GM19023 (cell line): Measurements from ENCODE around the gene ENPP5.

Source experiments
- ATAC-seq: cut with Tn5 transposase; IDR thresholded peaks from one replicate; pipeline ENCODE4 v1.9.1; 2021; ENCODE audit warnings: mild to moderate bottlenecking, moderate library complexity; ENCODE audit not compliant: unreplicated experiment

The ENPP5 gene

DNA sequence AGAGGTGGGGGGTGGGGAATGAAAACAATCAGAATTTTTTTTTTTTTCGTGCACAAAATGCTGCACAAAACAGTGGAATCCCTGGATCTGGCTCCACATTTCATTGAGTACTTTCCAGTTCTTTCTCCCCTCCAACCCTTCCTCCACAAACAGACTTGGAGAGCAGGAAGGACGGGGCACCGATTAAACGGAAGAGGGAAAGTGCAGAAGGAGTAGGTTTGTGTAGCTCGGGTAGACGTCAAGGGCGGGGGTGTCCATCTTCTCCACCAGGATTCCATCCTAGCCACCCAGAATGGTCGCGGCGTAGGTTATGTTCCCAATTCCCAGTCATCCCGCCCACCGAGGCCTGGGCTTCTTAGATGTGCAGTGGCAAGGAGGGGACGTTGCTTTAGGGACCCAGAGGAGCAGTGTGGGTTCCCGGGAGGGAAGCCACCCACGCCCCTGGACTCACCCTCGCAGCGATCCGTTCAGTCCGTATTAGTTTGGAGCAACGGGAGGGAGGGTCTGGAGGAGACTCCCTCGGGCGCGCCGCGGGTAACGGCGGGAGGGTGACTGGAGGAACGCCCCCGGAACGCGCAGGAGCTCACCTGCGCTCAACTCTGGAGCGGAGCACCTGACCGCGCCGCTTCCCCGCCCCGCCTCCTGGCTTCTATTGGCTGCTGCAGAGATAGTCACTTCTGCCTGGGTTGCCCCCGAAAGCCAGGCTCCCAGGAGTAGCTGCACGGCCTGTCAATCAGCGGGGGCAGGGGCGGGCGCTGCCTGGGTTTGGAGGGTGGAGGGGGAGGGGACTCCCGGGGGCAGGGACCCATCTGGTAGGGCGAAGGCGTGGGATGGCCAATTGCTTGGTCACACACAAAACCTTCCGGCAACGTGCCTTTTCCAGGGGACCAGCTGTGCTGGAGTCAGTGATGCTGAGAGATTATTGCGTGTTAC lies at the start of gene ENPP5:
Gene ENPP5, minus strand, starts transcription at position 624 of the 933 bp plus-strand sequence. CDS start 2,718 bp downstream, outside the sequence.
- peak; percentile 90 for ATAC-seq

DNA sequence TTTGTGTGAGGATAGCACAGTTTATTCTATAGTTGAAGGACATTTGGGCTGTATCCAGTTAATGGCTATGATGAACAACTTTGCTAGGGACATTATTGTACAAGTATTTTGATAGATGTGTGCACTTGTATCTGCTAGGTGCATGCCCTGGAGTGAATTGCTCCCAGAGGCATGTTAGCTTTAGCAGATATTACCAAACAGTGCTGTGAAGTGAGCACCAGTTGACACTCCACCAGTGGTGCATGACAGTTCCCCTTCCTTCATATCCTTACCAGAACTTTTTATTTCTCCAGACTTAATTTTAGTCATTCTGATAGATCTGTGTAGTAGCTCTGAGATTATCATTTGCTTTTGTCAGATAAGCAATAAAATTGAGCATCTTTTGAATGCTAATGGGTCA lies 48.9 kb upstream of the ENPP5 start:
- ATAC-seq, result no peak

DNA sequence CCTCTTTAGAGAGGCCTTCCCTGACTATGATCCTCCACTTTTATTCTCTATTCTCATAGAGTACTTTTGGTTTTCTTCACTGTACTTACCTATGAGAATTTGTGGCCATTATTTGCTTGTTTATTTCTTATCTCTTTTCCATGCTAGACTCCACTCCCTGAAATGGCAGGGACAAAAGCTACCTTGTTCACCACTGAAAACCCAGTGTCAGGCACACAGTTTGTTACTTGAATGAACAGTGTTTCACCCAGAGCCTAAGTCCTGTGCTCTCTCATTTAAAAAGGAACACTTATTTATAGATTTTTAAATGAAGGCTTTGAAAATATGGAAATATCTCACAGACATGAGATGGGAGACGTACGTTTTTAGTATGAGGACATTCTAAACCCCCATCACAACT lies 47.7 kb upstream of the ENPP5 start:
- ATAC-seq, result no peak

DNA sequence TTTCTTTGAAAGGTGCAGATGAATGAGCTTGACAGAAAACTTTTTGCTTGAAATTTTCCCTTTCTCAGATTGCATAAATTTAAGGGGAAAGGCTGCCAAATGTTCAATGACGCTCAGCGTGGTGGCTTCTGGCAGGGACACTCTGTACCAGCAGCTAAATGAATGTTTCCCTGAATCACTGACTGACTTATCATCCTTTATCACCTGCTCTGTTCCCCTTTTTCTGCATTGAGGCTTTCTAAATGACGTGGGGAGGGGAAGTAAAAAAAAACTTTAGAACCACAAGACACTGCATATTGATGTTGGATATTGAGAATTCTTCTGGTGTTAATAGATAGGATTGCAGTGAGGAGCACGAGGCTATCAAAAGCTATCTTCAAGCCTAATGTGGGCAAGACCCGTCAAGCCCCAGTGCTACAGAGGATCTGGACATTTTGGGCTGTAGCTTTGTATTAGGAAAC lies 46.9 kb upstream of the ENPP5 start:
- peak; percentile 50 for ATAC-seq

DNA sequence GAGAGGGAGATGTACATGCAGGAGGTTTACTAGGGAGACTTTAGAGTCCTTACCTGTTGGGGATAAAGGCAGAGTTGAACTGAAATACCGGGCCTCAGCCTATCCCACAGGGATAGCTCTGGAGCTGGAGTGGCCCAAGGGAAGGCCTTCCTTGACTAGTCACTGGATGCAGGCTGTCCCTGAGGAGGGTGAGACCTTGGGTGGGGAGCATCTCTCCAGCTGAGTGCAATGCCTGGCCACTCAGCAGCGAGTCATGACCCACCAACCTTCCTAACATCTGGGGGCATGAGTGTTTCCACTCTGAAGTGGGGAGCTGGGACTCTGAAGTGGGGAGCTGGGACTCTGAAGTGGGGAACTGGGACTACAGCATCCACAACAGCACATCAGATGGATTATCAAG lies 46.1 kb upstream of the ENPP5 start:
- no peak for ATAC-seq

- ATAC-seq, result no peak
These were observed 45.0 kb upstream of the ENPP5 start for GRCh38 chr6:46215777-46216176.

GRCh38 chr6:46215213-46215612 lies 44.4 kb upstream of the ENPP5 start:
- no peak for ATAC-seq

DNA sequence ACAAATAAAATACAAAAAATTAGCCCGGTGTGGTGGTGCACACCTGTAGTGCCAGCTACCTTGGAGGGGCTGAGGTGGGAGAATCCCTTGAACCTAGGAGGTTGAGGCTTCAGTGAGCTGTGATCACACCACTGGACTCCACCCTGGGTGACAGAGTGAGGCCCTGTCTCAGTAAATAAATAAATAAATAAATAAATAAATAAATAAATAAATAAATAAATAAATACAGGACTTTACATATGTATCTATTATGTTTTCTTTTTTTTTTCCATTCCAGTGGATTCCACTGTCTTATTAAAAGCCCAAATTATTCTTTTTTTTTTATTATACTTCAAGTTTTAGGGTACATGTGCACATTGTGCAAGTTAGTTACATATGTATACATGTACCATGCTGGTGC lies 41.1 kb upstream of the ENPP5 start:
- ATAC-seq, result no peak

GRCh38 chr6:46210294-46210693 lies 39.5 kb upstream of the ENPP5 start:
- no peak for ATAC-seq

GRCh38 chr6:46208303-46208702 lies 37.5 kb upstream of the ENPP5 start:
- ATAC-seq, result no peak

- no peak for ATAC-seq
These were observed 36.4 kb upstream of the ENPP5 start for GRCh38 chr6:46207174-46207573.

DNA sequence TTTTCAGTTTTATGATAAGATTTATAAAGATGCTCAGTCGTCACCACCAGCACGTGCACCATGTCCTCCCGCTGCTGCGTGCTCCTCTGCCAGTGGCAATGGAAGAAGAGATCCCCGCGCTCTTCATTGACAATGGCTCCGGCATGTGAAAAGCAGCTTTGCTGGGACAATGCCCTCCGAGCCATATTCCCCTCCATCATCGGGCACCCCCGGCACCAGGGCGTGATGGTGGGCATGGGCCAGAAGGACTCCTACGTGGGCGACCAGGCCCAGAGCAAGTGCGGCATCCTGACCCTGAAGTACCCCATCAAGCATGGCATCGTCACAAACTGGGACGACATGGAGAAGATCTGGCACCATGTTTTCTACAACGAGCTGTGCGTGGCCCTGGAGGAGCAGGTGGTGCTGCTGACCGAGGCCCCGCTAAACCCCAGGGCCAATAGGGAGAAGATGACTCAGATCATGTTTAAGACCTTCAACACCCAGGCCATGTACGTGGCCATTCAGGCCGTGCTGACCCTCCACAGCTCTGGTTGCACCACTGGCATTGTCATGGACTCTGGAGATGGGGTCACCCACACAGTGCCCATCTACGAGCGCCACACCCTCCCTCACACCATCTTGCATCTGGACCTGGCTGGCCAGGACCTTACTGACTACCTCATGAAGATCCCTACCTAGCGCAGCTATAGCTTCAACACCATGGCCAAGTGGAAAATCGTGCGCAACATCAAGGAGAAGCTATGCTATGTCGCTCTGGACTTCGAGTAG lies 34.3 kb upstream of the ENPP5 start:
- ATAC-seq, result no peak

GRCh38 chr6:46203391-46204177 lies 32.8 kb upstream of the ENPP5 start:
- no peak for ATAC-seq

- no peak for ATAC-seq
These were observed 30.9 kb upstream of the ENPP5 start for GRCh38 chr6:46201702-46202101.

DNA sequence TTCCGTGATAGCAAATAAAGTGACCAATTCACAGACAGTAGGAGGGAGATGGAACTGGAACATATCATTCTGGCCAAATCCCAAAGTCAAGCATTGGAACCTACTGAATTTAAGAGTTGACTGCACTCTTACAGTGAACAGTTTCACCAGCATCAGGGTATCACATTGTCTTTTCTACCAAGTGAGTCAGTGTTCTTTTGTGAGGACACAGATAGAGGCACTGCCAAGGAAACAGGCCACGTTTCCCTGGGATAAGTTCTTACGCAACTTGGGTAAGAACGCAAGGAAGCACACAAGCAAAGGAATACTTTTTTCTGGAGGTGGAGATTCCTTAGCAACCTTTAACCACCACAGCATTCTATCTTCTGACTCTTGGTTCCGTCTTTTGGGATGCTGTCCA lies 28.6 kb upstream of the ENPP5 start:
- ATAC-seq, result no peak

DNA sequence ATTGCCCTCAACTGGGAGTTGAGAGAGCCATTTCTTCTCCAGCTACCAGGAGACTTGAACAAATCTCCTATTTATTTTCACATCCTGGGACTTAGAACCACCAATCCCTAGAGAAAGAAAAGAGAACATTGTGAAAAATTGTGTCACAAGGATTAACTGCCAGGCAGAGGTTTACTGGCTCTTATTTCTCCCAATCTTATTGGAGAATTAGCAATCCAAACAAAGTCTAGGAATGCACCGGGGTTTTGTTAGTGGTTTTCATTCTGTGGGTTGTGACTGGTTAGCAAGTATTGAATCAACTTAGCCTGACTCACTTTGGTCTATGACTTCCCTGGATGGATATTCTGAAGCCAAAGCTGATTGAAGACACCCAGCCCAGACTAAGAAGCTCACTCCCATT lies 21.2 kb upstream of the ENPP5 start:
- ATAC-seq, result no peak

- ATAC-seq, result no peak
These were observed 20.1 kb upstream of the ENPP5 start for GRCh38 chr6:46190889-46191288.

DNA sequence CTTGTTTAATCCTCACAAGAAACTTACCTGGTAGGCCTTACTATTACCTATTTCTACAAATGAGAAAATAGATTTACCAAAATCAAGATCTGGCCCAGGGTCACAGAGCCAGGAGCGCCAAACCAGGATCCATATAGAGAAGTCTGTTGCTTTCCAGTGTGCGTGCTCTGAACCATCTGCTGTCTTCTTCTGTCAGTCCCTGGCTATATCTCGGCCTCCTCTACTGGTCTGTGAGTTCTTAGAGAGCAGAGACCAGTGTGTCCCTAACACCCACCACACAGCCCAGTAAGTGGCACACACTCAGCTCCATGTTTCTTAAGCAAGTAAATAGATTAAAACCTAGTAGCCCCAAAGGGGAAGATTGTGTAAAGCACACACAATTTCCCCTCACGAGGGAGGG lies 18.9 kb upstream of the ENPP5 start:
- ATAC-seq, result no peak

DNA sequence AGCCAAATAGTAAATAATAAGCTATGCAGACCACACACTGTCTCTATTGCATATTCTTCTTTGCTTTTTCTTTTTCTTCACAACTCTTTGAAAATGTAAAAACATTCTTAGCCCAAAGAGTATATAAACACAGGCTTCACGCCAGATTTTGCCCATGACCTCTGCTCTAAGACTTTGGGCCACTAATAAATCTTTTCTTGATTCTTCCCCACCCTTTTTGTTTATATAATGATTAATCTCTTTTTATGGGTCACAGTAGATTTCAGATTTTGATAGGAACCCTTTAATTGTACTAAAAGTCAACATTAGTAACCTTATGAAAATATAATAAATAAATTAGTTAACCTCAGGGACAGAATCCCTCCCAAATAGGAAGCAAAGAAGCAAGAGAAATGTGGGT lies 15.8 kb upstream of the ENPP5 start:
- no peak for ATAC-seq

DNA sequence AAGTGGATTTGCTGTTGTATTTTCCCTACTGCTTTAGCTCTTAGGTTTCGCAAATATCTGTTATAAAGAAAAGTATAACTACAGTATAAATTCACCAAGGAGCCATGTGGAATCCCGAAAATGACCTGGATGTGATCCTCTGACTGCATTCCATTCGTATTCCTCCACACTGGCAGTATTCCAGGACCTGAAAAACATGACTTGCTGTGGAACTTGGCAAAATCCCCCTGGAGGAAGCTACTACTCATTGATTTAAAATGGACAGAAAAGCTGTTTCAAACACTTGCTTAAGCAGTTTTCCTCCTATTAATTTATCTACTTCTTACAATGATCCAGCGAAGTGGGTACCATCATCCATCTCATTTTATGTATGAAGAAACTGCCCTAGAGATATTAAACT lies 13.3 kb upstream of the ENPP5 start:
- no peak for ATAC-seq

DNA sequence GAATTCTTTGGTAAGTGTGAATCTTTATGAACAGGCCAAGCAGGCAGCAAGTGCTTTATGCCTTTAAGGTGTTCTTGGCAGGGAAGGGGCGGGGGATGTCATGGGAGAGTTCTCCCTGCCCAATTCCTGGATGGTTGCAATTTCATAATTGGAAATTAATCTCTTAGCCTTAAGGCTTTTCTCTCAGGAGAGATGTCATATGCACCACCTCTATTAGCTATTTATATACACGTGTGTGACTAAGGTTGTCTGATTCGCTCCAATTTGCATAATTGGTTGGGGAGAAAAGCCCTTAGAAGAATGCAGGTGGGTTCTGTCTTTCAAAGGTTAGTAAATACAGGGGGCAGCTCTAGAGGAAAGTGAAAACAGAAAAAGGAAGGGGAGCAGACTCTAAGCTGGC lies 5.2 kb upstream of the ENPP5 start:
- ATAC-seq, result peak; percentile 46
